A673 (cell line): ENCODE data around the gene EXOSC2. TPM values are rescaled to one million over a fixed set of nuclear protein-coding genes. Genes with fewer than 3 reads are reported as not detected.

Experiments
- BruUV-seq: library from RNA; stranded (reverse); fragments of 400-500 nt; replicated peaks from 2 replicates; lab custom pipeline; 2021; lab: Mats Ljungman, UMichigan
- CTCF ChIA-PET: fragments of 300-600 bp; sonication (Branson Sonifier 250); formaldehyde crosslinking; loops from one replicate; lab custom pipeline; 2022; ENCODE audit warnings: antibody characterized with exemption; lab: Charles Lee
- POLR2A ChIA-PET: fragments of 300-600 bp; sonication (Branson Sonifier 250); formaldehyde crosslinking; loops from one replicate; lab custom pipeline; 2022; ENCODE audit warnings: antibody characterized with exemption; ENCODE audit not compliant: low non-redundant PET; lab: Charles Lee
- DNase-seq: peaks from one replicate; pipeline ENCODE4 v3.0.0-alpha.2; 2015; ENCODE audit warnings: low spot score
- H3K27ac ChIP-seq: fragments of 200-600 bp; sonication (generic); 2 replicates; pipeline ENCODE4 v1.5.1; 2016; ENCODE audit warnings: mixed run types, low read depth, mild to moderate bottlenecking, mixed read lengths, antibody characterized with exemption, low read length; ENCODE audit not compliant: poor library complexity, severe bottlenecking
- H3K27me3 ChIP-seq: fragments of 200-600 bp; sonication (generic); replicated peaks from 2 replicates; pipeline ENCODE4 v1.6.1; 2017; ENCODE audit warnings: mixed run types, low read depth, mild to moderate bottlenecking, mixed read lengths, antibody characterized with exemption, low read length; ENCODE audit not compliant: insufficient read depth, poor library complexity
- H3K36me3 ChIP-seq: fragments of 200-600 bp; sonication (generic); 2 replicates; pipeline ENCODE4 v1.6.1; 2016; ENCODE audit warnings: mixed run types, mild to moderate bottlenecking, mixed read lengths, antibody characterized with exemption, low read length; ENCODE audit not compliant: insufficient read depth, poor library complexity, severe bottlenecking
- H3K4me1 ChIP-seq: fragments of 200-600 bp; sonication (generic); 2 replicates; pipeline ENCODE4 v1.6.1; 2017; ENCODE audit warnings: mixed run types, mild to moderate bottlenecking, mixed read lengths, antibody characterized with exemption, low read length; ENCODE audit not compliant: insufficient read depth, poor library complexity, severe bottlenecking
- H3K4me3 ChIP-seq: fragments of 200-600 bp; sonication (generic); 2 replicates; pipeline ENCODE4 v1.5.1; 2016; ENCODE audit warnings: low read depth, mixed run types, mild to moderate bottlenecking, mixed read lengths, low read length; ENCODE audit not compliant: poor library complexity, severe bottlenecking
- H3K9me3 ChIP-seq: fragments of 200-600 bp; sonication (generic); 2 replicates; pipeline ENCODE4 v1.6.1; 2016; ENCODE audit warnings: mixed run types, low read depth, mild to moderate bottlenecking, mixed read lengths, antibody characterized with exemption, low read length; ENCODE audit not compliant: poor library complexity, severe bottlenecking
- CTCF ChIP-seq: fragments of 300-800, 200-600 bp; sonication (generic); conservative IDR thresholded peaks from 2 replicates; pipeline ENCODE4 v1.5.1; 2017; ENCODE audit warnings: low read depth, mild to moderate bottlenecking, antibody characterized with exemption, low read length, moderate library complexity, mixed read lengths
- EZH2 ChIP-seq: fragments of 200-600 bp; sonication (generic); IDR thresholded peaks from 2 replicates; pipeline ENCODE4 v1.6.1; 2017; ENCODE audit warnings: borderline replicate concordance, low read depth, mild to moderate bottlenecking, mixed read lengths, antibody characterized with exemption, low read length; ENCODE audit not compliant: poor library complexity, severe bottlenecking
- intact Hi-C: fragments of 100-400 bp; cut with micrococcal nuclease; formaldehyde crosslinking; loops from one replicate; pipeline ENCODE4 v1.10.0; 2022; ENCODE audit not compliant: unreplicated experiment
- total RNA-seq: library from RNA; stranded (reverse); gene quantifications from 2 replicates; pipeline ENCODE4 v1.2.3, GENCODE V29; 2021

EXOSC2 gene
- total RNA-seq, 1 experiment from 2014 or later = 109 TPM

DNA sequence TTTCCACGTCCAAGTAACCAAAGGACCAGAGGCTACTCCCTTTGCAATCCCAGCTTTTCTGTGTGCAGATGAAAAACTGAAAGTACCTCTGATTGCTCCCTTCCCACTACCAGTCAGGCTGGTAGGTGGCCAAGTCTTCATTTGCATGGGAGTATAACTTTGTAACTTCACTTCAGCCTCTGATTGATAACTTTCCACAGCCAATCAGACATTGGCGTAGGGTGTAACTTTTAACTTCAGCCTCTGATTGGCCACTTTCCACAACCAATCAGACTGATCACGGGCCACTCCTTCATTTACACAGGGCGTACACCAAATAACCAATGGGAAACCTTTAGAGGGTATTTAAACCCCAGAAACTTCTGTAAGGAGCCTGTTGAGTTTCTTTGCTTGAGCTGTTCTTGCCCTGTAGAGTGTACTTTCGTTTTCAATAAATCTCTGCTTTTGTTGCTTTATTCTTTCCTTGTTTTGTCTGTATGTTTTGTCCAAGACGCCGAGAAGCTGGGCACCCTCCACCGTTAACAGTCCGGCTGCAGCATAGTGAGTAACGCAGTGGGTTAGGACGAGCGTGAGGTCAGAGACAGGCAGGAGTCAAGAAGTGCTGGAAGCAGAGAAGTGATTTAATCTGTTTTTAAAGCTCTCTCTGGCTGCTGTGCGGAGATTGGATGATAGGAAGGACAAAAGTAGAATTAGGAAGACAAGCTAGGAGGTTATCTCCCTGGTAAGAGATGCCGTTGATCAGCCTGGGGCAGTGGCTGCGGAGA is 3.5 kb upstream of the EXOSC2 start:
- Histone ChIP-seq H3K27me3 (no peaks in the 10 kb centered on the region), H3K4me3 (peak overlapping the region; percentile 50), H3K9me3 (no peaks in the 10 kb centered on the region), H3K36me3 (peaks cover 3% of the 10 kb centered on the region), H3K4me1 (peaks cover 8% of the 10 kb centered on the region), H3K27ac (peak overlapping the region; percentile 78)
- DNase-seq = peak; percentile 97
- BruUV-seq = no TSS peak
- POLR2A ChIA-PET = interaction anchor here (0.5 to 1.4 kb wide), 4 partner anchors 232 to 1893 kb away, joined by 3 to 4 read pairs (median 4); no protein-coding TSS in a partner anchor
- CTCF ChIA-PET = interaction anchor here (2.3 kb wide), 1 partner anchor 11 kb away, joined by 9 read pairs; no protein-coding TSS in a partner anchor
- TF ChIP-seq CTCF (no peak), EZH2 (no peak)
- intact Hi-C loops = no loop called here

GRCh38 chr9:130692321-130692720 is 1.3 kb upstream of the EXOSC2 start:
- H3K27me3 ChIP-seq = no peaks in the 10 kb centered on the region
- H3K9me3 ChIP-seq = no peaks in the 10 kb centered on the region
- ChIA-PET CTCF (interaction anchor here (1.7 kb wide), 1 partner anchor 8 kb away, joined by 10 read pairs; no protein-coding TSS in a partner anchor), POLR2A (no interaction called here)
- no peak overlapping the region for H3K27ac ChIP-seq
- peaks cover 14% of the 10 kb centered on the region for H3K4me1 ChIP-seq
- BruUV-seq = no TSS peak
- peaks cover 25% of the 10 kb centered on the region for H3K36me3 ChIP-seq
- peak; percentile 29; the same call in 1 of the 2 replicates for TF ChIP-seq CTCF
- TF ChIP-seq EZH2 = no peak
- DNase-seq = no peak
- intact Hi-C loops = no loop called here
- no peak overlapping the region for H3K4me3 ChIP-seq

- ChIA-PET POLR2A (interaction anchor here (0.6 kb wide), 2 partner anchors 16 to 244 kb away, joined by 3 to 4 read pairs; no protein-coding TSS in a partner anchor), CTCF (interaction anchor here (1.7 to 2.0 kb wide), 2 partner anchors 9 to 11 kb away, joined by 5 to 10 read pairs; no protein-coding TSS in a partner anchor)
- no peak for DNase-seq
- Histone ChIP-seq H3K27ac (peak overlapping the region; percentile 83), H3K27me3 (no peaks in the 10 kb centered on the region), H3K4me1 (peaks cover 14% of the 10 kb centered on the region), H3K4me3 (peak overlapping the region; percentile 88), H3K9me3 (no peaks in the 10 kb centered on the region), H3K36me3 (peaks cover 33% of the 10 kb centered on the region)
- TF ChIP-seq EZH2 = no peak
- no peak for TF ChIP-seq CTCF
- TSS peak; percentile 96 for BruUV-seq
- intact Hi-C loops = no loop called here
These were observed 517 bp upstream of the EXOSC2 start for GRCh38 chr9:130693101-130693425.
